GM18526 (cell line): ENCODE data around the gene KLF9.

Experiments
- POLR2A ChIP-seq: IDR thresholded peaks from 3 replicates; pipeline ENCODE4 v1.6.1; 2011; ENCODE audit not compliant: insufficient read length; ENCODE audit errors: extremely low read depth

Gene KLF9

DNA sequence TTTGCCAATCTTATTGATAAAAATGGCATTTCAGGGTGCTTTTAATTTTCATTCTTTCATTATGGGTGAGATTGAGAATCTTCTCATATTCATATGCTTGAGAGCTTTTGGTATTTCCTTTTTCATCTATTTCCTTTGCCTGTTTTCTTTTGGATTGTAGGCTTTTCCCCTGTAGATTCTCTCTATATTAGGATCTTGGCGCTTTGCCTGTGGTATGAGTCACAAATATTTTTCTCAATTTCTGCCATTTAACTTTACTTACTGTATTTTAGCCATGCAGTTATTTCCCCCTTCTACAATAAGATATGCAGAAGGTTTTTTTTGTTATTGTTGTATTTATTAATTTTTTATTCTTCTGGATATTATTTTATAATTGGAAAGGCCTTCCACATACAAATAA lies 21.5 kb upstream of the KLF9 start:
- no peak for TF ChIP-seq POLR2A

DNA sequence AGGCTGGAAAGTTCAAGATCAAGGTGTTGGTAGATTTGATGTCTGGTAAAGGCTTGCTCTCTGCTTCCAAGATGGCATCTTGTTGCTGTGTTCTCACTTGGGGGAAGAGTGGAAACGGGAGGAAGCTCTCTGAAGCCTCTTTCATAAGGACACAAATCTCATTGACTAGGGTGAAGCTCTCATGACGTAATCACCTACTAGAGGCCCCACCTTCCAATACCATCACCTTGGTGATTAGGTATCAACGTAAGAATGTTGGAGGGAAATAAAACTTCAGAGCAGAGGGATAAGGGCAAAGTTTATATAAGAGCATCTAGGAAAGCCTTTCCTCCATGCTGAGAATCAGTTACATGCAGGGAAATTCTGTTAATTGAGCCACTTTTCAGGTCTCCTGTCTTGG lies 15.4 kb upstream of the KLF9 start:
- no peak for TF ChIP-seq POLR2A

DNA sequence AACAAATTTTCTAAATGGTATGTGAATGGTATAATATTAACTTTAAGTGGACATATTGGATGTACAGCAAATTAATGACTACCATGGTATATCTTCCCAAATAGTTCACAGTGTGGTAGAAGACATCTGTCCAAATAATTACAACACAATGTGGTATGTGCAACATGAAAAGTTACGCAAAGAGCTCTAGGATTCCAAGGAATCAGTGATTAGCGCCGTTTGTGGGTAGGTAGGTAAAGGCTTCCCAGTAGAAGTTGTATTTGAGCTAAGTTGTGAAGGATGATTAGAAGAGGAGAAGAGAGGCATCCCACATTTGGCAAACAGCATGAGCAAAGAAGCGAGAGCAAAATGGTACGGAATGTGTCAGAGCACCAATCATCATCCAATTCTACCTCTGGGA lies 14.3 kb upstream of the KLF9 start:
- TF ChIP-seq POLR2A = no peak

DNA sequence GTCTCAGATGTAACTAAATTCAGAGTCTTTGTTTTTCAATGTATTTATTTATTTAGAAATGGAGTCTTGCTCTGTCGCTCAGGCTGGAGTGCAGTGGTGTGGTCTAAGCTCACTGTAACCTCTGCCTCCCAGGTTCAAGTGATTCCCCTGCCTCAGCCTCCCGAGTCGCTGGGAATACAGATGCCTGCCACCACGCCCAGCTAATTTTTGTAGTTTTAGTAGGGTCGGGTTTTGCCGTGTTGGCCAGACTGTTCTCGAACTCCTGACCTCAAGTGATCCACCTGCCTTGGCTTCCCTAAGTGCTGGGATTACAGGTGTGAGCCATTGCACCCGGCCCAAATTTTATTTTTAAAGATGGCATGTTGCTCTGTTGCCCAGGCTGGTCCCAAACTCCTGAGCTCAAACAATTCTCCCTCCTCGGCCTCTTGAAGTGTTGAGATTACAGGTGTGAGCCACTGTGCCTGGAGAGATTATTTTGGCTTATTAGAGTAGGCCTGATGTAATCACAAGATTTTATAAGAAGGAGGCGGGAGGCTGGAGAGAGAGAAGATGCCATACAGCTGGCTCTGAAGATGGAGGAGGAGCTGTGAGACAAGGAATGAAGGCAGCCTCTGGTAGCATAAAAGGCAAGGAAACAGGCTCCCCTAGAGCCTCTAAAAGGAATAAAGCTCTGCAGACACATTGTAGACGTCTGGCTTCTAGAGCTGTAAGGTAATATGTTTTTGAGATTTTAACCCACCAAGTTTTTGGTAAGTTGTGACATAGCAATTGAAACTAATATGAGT lies 12.9 kb upstream of the KLF9 start:
- TF ChIP-seq POLR2A = no peak

DNA sequence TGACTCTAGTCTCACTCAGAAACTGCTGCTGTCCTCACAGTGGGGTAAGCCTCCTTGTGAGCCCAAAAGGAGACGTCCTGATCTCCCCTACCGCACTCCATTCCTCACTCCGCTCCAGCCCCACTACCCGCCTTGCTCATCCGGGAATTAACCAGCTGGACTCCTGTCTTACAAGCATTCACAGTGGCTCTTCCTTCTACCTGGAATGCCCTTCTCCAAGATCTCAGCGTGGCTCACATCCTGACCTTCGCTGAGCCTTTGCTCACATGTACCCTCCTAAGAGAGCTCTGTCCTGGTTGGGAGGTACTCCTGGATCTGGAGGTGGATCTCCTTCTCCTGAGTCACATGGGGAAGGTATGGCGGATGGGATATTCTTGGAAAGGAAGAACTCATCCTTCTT lies 10.7 kb upstream of the KLF9 start:
- no peak for TF ChIP-seq POLR2A

DNA sequence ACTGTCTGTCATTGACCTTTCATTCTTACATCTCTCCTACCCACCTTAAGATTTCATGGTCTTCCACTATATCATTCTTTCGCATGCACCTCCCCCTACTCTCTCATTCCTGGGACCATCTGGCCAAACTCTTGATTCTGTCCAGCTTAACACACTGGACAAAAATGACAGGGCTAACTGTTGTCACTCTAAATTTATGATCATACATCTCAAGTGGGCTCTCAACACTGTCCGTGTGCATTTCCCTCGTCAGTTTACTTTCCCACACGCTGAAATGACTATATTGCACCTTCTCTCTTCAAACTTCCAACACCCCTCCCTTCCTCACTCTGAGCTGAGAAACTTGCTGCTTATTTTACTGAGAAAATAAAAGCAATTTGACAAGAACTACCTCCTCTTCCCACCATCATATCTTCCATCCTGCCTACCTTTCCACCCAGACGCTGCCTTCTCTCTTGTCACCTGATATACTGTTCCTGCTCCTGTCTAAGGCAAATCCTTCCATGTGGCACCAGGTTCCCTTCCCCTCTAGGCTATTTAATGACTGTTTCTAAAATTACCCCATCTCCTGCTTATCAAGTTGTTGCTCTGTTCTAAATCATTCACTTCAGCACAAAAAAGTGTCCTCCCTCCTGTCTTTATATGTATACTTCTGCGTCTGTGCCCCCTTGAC lies 8.1 kb upstream of the KLF9 start:
- TF ChIP-seq POLR2A = no peak

DNA sequence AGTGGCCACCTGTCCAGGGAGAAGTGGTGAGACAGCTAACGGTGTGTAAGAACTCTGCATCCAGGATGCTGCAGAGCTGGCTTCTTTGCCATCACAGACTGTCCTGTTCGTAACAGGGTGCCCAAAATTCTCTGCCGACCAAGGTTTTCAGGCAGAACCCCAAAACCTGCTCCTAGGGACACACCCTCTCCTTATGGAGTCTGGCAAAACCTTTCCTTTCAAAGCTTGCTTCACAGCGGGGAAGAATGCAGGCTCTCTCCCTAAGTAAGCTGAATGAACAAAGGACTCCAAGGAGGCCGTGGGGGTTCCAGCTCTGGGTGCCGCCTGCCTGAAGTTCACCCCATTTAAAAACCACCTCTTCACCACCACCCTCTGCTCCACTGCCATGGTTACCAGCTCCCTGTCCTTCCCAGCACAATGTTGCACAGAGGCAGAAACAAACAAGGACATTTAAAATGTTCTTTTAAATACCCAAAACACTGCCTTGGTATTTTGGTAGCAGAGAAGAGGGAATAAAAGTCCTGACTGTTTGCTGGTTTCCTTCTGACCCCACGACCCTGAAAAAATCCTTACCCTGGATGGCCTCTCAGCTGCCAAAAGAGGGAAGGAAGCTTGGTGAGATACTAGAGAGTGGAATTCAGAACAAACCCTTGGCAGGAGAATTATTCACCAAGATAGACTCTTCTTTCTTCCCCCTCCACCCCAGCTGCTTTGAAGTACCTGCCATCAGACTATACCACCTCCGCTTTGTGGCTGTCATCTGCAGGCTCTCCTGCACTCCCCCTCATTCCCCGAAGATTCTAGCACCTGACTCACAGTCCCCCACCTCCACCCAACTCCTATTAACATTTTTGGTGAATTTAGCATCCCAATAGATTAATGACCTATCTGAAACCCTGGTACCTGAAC lies 7.1 kb upstream of the KLF9 start:
- TF ChIP-seq POLR2A = no peak

DNA sequence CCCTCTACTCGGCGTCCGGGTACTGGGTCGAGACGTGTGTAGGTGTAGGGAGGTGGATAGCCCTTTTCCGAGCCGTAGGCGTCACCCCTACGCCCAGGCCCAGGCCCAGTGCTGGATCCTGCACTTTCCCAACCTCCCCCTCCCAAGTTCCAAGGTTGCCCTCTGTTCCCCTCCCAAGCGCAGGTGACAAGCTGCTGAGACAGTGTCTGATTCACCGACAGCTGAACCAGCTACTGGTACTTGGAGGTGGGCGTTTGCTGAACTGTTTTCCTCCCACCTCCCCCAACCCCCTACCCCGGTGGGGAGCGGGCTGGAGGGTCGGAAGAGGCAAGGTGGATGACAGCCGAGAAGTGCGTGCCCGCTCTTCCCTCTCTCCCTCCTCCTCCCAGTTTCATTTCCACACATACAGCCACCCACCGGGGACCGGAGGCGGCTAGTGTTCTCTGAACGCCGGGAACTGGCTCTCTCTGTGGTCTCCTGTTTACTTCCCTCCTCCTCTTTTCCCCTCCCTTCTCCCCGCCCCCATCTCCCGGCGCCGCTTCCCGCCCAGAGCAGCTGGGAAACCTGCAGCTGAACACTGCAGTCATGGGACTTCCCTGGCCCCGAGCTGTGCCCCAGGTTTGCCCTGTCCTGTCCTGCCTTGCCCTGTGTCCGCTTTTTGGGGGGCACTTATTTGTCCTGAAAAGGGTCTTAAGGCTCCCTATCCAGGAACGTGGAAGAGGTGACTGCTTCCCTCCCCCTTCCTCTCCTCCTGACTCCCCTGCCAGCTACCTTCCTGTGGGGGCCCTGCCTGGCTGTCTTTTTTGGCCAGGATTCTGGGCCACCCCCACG lies 6.2 kb upstream of the KLF9 start:
- peak; percentile 9 for TF ChIP-seq POLR2A

DNA sequence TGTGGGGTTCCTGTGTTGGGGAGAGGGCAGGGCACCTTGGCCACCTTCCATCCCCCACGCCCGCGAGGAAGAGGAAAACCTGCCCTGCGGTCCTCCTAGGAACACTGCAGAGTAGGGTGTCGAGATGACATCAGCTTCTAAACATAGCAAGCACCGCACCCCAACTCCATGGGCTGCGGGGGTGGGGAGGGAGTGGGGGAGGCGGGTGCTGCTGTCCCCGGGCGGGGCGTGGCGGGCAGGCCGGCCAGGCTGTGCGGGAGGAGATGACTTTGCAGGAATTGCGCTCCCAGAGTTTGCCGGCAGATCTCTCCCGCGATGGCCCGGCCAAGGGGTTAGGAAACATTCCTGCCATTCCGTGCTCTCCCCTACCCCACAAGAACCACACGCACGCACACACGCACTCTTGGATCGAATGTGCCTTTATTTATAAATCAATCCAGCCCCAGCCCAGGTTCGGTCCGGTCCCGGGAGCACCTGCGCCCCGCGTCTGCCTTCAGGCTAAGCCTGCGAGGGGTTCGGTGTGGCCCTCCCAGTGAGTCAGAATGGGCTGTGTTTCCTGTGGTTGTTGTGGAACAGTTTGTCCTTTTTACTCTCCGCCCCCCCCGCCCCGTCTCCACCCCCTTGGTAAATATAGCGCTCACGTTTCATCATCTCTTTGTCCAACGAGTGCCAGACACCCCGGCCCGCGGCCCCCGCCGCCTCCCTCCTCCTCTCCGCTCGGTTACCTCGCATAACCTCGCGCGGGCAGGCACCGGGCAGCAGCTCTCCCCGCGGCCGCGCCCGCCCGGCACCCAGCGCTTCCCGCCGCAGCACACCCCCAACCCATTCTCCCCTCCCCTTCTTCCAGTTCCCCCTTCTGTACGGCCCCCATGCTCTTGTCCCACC lies 5.3 kb upstream of the KLF9 start:
- TF ChIP-seq POLR2A = no peak

DNA sequence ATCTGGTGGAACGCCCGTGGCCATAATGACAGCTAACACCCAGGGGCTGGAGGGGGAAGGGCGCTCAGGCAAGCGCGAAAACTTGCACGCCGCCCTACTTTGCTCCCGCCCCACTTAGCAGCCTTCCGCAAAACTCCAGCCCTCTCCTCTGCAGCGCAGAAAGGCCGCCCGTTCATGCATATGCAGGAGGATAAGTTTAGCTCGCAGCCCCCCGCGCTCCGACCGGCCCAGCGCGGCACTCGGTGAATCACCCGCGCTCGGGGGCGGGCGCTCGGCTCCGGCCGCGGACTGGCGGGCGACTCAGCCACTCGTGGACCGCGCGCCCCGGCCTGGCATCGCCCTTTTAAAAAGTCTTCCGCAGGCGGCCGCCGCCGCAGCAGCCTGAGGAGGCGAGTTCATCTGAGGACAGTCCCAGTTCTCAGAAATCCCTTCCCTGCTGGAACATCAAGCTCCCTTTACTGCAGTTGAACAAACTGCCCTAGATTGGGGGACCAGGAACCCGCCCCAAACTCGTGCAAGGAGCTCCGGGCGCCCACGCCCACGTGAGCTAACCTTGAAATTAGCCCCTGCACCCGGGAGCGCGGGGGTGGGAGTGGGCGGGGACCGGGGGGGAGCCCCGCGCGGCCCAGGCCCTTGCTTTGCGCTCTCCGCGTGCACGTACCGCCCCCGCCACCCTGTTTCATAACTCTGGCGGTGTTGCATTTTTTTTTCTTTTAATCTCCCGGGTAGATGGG lies 4.5 kb upstream of the KLF9 start:
- TF ChIP-seq POLR2A = no peak

DNA sequence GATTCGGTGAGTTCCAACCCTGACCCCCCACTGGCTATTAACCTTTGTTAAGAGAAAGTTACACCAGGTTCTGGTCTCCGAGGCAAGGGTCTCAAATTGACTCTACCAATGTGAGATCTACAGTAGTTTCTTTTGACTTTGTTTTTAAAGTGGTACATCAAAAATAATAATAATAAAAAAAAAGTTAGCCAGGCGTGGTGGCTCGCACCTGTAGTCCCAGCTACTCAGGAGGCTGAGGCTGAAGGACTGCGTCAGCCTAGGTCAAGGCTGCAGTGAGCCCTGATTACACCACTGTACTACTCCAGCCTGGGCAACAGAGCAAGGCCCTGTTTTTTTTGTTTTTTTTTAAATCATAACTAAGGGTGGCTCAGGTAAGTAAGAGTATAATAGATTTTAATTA lies 1.0 kb upstream of the KLF9 start:
- no peak for TF ChIP-seq POLR2A

DNA sequence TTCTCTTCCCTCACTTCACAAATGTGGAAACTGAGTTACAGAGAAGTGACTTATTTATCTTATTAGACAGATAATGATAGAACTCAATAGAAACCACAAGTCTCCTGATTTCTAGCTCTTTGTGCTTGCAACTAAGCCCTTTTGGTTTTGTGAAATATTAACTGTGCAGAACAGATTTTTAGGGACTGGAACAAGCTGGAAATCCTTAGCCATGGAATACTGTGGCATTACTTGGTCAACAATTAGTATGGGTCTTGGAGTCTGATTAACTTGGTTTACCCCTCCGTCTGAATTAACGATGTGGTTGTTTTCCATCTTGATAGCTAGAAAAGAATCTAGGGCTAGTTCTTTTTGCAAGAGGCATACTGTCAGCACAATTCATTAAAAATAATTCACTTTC lies 584 bp upstream of the KLF9 start:
- TF ChIP-seq POLR2A = no peak

DNA sequence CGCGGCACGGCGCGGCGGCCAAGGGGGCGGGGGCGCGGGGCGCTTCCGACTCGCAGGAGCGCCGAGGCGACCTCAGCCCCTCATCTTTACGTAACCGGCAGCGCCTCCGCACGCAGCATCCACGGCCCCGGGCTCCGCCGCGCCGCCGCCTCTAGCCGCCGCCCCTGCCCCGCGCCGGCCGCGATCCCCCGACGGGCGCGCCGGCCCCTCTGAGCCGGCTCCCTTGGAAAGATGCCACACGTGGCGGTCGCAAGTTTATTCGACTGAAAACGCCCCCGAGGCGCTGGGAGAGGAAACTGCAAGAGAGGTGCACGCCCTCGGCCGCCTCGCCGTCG lies 1.0 kb downstream of the KLF9 start:
- peak; percentile 11 for TF ChIP-seq POLR2A
